Activated CD8-positive, alpha-beta T cell treated with anti-CD3 and anti-CD28 coated beads for 36 hours (primary cell): Measurements from ENCODE around the gene DGKD. TPM values are rescaled to one million over a fixed set of nuclear protein-coding genes. Genes with fewer than 3 reads are reported as not detected.

Source experiments
- ATAC-seq: fragments of 200-7000 bp; cut with Tn5 transposase; one replicate; pipeline ENCODE4 v1.10.0; 2021; ENCODE audit warnings: mild to moderate bottlenecking, moderate library complexity
- CTCF ChIA-PET: fragments of 350-600 bp; sonication (Branson Sonifier 250); formaldehyde crosslinking; loops from one replicate; lab custom pipeline; 2021; ENCODE audit warnings: antibody characterized with exemption; lab: Charles Lee
- POLR2A ChIA-PET: fragments of 350-600 bp; sonication (Branson Sonifier 250); formaldehyde crosslinking; loops from one replicate; lab custom pipeline; 2021; ENCODE audit warnings: antibody characterized with exemption; lab: Charles Lee
- DNase-seq: peaks from one replicate; pipeline ENCODE4 v3.0.0-alpha.2; 2020
- H3K27ac Mint-ChIP-seq: one replicate; pipeline ENCODE4 v1.8.0; 2021; ENCODE audit warnings: mild to moderate bottlenecking, mixed read lengths
- H3K27me3 Mint-ChIP-seq: one replicate; pipeline ENCODE4 v1.8.0; 2021; ENCODE audit warnings: mixed read lengths
- H3K36me3 Mint-ChIP-seq: one replicate; pipeline ENCODE4 v1.8.0; 2021; ENCODE audit warnings: low read depth, mixed read lengths
- H3K4me1 Mint-ChIP-seq: one replicate; pipeline ENCODE4 v1.8.0; 2021; ENCODE audit warnings: low read depth, mixed read lengths
- H3K4me3 Mint-ChIP-seq: one replicate; pipeline ENCODE4 v1.8.0; 2021; ENCODE audit warnings: mild to moderate bottlenecking, moderate library complexity, mixed read lengths
- H3K9me3 Mint-ChIP-seq: one replicate; pipeline ENCODE4 v1.8.0; 2021; ENCODE audit warnings: mixed read lengths
- CTCF ChIP-seq: fragments of 200-600 bp; IDR thresholded peaks from one replicate; pipeline ENCODE4 v1.8.0; 2022; ENCODE audit warnings: antibody characterized with exemption, mild to moderate bottlenecking
- intact Hi-C: fragments of 100-400 bp; cut with micrococcal nuclease; formaldehyde crosslinking; loops from one replicate; pipeline ENCODE4 v1.10.0; 2022
- total RNA-seq, 2 experiments: library from RNA; stranded (reverse); gene quantifications; one replicate each; pipeline ENCODE4 v1.2.3, GENCODE V29; 2021

The DGKD gene
- total RNA-seq, 2 experiments from 2014 or later, result 89.6 to 99.5 TPM

GRCh38 chr2:233476651-233477547 lies 122.6 kb downstream of the DGKD start:
- no peak overlapping the region for H3K27ac Mint-ChIP-seq
- no peak for DNase-seq
- H3K9me3 Mint-ChIP-seq, result no peaks in the 10 kb centered on the region
- no peak overlapping the region for H3K4me3 Mint-ChIP-seq
- H3K36me3 Mint-ChIP-seq, result peaks cover 7% of the 10 kb centered on the region
- no peak for TF ChIP-seq CTCF
- ATAC-seq, result no peak
- intact Hi-C loops, result no loop called here
- POLR2A ChIA-PET, result interaction anchor here (1.0 kb wide), 1 partner anchor 28 kb away, joined by 3 read pairs; no protein-coding TSS in a partner anchor
- CTCF ChIA-PET, result no interaction called here
- no peaks in the 10 kb centered on the region for H3K4me1 Mint-ChIP-seq
- no peaks in the 10 kb centered on the region for H3K27me3 Mint-ChIP-seq

- TF ChIP-seq CTCF, result no peak
- ATAC-seq (no peak), DNase-seq (no peak)
- Mint-ChIP-seq H3K36me3 (peaks cover under 1% of the 10 kb centered on the region), H3K27ac (no peak overlapping the region), H3K4me3 (no peak overlapping the region), H3K4me1 (no peaks in the 10 kb centered on the region), H3K27me3 (no peaks in the 10 kb centered on the region), H3K9me3 (no peaks in the 10 kb centered on the region)
- CTCF ChIA-PET, result no interaction called here
- POLR2A ChIA-PET, result no interaction called here
- intact Hi-C loops, result no loop called here
These were observed 123.5 kb downstream of the DGKD start for GRCh38 chr2:233477548-233478433.

GRCh38 chr2:233479616-233480489 lies 125.6 kb downstream of the DGKD start:
- TF ChIP-seq CTCF, result no peak
- no peaks in the 10 kb centered on the region for H3K9me3 Mint-ChIP-seq
- peaks cover 2% of the 10 kb centered on the region for H3K36me3 Mint-ChIP-seq
- no peak for DNase-seq
- no peak for ATAC-seq
- CTCF ChIA-PET, result no interaction called here
- POLR2A ChIA-PET, result no interaction called here
- no peaks in the 10 kb centered on the region for H3K4me1 Mint-ChIP-seq
- intact Hi-C loops, result no loop called here
- H3K27ac Mint-ChIP-seq, result no peak overlapping the region
- no peak overlapping the region for H3K4me3 Mint-ChIP-seq
- no peaks in the 10 kb centered on the region for H3K27me3 Mint-ChIP-seq

GRCh38 chr2:233480490-233481202 lies 126.4 kb downstream of the DGKD start:
- H3K27ac Mint-ChIP-seq, result no peak overlapping the region
- no peak for TF ChIP-seq CTCF
- POLR2A ChIA-PET, result no interaction called here
- intact Hi-C loops, result no loop called here
- ATAC-seq (no peak), DNase-seq (no peak)
- peaks cover 2% of the 10 kb centered on the region for H3K36me3 Mint-ChIP-seq
- H3K4me3 Mint-ChIP-seq, result no peak overlapping the region
- no peaks in the 10 kb centered on the region for H3K9me3 Mint-ChIP-seq
- H3K27me3 Mint-ChIP-seq, result no peaks in the 10 kb centered on the region
- CTCF ChIA-PET, result no interaction called here
- H3K4me1 Mint-ChIP-seq, result no peaks in the 10 kb centered on the region
